HL-60 (cell line): ENCODE results near the gene SEC24A.

ENCODE experiments used
- GABPA ChIP-seq: IDR thresholded peaks from 2 replicates; pipeline ENCODE4 v1.6.1; 2012; ENCODE audit warnings: low read depth
- TF ChIP-seq, protein P1 (sequence below): IDR thresholded peaks from one replicate; pipeline ENCODE4 v1.5.1; 2011; ENCODE audit warnings: low read length, control low read depth, inconsistent platforms; ENCODE audit not compliant: insufficient read depth
- TF ChIP-seq, protein P2 (sequence below): IDR thresholded peaks from 2 replicates; pipeline ENCODE4 v1.6.1; 2012; ENCODE audit warnings: low read depth; ENCODE audit not compliant: insufficient replicate concordance

DNA sequence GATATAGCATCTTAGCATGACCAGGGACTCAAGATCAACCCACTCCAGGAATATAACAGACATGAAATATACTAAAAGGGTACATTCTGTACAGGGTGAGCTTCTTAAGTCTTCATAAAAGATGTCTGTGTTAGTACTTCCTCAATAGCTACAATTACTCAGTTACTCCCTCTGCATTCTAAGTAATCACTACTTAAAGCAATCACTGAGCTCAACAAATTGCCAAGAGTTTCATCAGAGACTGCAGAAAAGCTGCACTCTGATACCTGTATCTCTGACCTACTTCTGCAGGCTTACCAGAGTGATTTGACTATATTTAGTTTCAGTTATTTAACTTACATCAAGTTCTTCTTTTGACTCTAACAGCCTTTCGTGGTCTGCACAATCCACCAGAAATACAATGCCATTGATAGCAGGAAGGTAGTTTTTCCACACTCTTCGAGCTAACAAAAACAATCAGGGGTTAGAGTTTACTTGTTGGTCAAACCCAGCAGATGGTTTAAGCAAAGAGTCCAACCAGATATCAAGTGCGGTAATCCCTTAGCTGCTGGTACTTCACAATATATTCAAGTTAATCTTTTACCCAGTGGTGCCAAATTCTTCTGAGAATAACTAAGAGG, 39.2 kb upstream of the SEC24A start:
- TF ChIP-seq, protein P1, sequence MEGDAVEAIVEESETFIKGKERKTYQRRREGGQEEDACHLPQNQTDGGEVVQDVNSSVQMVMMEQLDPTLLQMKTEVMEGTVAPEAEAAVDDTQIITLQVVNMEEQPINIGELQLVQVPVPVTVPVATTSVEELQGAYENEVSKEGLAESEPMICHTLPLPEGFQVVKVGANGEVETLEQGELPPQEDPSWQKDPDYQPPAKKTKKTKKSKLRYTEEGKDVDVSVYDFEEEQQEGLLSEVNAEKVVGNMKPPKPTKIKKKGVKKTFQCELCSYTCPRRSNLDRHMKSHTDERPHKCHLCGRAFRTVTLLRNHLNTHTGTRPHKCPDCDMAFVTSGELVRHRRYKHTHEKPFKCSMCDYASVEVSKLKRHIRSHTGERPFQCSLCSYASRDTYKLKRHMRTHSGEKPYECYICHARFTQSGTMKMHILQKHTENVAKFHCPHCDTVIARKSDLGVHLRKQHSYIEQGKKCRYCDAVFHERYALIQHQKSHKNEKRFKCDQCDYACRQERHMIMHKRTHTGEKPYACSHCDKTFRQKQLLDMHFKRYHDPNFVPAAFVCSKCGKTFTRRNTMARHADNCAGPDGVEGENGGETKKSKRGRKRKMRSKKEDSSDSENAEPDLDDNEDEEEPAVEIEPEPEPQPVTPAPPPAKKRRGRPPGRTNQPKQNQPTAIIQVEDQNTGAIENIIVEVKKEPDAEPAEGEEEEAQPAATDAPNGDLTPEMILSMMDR = no peak
- TF ChIP-seq, protein P2, sequence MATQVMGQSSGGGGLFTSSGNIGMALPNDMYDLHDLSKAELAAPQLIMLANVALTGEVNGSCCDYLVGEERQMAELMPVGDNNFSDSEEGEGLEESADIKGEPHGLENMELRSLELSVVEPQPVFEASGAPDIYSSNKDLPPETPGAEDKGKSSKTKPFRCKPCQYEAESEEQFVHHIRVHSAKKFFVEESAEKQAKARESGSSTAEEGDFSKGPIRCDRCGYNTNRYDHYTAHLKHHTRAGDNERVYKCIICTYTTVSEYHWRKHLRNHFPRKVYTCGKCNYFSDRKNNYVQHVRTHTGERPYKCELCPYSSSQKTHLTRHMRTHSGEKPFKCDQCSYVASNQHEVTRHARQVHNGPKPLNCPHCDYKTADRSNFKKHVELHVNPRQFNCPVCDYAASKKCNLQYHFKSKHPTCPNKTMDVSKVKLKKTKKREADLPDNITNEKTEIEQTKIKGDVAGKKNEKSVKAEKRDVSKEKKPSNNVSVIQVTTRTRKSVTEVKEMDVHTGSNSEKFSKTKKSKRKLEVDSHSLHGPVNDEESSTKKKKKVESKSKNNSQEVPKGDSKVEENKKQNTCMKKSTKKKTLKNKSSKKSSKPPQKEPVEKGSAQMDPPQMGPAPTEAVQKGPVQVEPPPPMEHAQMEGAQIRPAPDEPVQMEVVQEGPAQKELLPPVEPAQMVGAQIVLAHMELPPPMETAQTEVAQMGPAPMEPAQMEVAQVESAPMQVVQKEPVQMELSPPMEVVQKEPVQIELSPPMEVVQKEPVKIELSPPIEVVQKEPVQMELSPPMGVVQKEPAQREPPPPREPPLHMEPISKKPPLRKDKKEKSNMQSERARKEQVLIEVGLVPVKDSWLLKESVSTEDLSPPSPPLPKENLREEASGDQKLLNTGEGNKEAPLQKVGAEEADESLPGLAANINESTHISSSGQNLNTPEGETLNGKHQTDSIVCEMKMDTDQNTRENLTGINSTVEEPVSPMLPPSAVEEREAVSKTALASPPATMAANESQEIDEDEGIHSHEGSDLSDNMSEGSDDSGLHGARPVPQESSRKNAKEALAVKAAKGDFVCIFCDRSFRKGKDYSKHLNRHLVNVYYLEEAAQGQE = no peak
- no peak for TF ChIP-seq GABPA
